Measurements from ENCODE around the gene TTLL11.

The TTLL11 gene

GRCh38 chr9:121883281-121884056 lies 209.6 kb downstream of the TTLL11 start:
- Histone ChIP-seq H3K4me1 (ENCODE audit: insufficient read depth, low read length) (peaks cover 25% of the 10 kb centered on the region; the same call in 1 of the 2 replicates), H3K9ac (ENCODE audit: low read depth, low read length) (no peak overlapping the region), H3K9me3 (ENCODE audit: insufficient read depth, low read depth, low read length) (no peaks in the 10 kb centered on the region), H3K27ac (ENCODE audit: low read depth, low read length) (no peak overlapping the region), H3K36me3 (ENCODE audit: insufficient read depth, low read length) (no peaks in the 10 kb centered on the region), H3K27me3 (ENCODE audit: insufficient read depth, low read length) (no peaks in the 10 kb centered on the region), H3K4me3 (ENCODE audit: low read length) (no peak overlapping the region; the same call in 1 of the 2 replicates)
- WGBS = 66% methylated on average over 8 of the region's 8 CpGs

DNA sequence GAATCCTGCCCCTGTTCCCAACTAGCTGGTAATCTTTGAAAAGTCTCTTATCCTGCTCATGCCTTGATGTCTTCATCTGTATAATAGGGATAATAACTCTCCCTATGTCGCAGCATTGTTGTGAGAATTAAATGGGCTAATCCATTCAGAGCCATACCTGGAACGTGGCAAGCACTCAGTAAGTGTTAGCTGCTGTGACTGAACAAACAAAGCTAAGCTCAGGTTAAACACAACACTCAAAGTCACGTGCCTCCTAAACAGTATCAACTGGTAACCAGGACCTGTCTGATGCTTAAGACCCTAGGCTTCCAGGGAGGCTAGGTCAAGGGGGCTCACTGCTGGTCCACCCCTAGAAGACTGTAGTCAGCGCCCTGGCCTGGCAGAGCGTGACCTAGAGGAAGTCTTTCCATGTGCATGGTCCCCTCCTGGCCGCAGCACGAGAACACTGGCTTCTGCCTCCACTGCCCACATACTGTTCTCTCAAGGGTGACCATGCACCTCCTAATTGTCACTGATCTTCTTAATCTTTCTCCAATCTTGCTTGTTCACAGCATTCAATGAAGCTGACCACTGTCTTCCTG lies 211.1 kb downstream of the TTLL11 start:
- Histone ChIP-seq H3K9ac (ENCODE audit: low read depth, low read length) (no peak overlapping the region), H3K36me3 (ENCODE audit: insufficient read depth, low read length) (no peaks in the 10 kb centered on the region), H3K4me3 (ENCODE audit: low read length) (no peak overlapping the region), H3K27me3 (ENCODE audit: insufficient read depth, low read length) (no peaks in the 10 kb centered on the region), H3K4me1 (ENCODE audit: insufficient read depth, low read length) (peaks cover 14% of the 10 kb centered on the region; the same call in 1 of the 2 replicates), H3K9me3 (ENCODE audit: insufficient read depth, low read depth, low read length) (no peaks in the 10 kb centered on the region), H3K27ac (ENCODE audit: low read depth, low read length) (no peak overlapping the region)
- 79% methylated on average over 7 of the region's 7 CpGs for WGBS

GRCh38 chr9:121880343-121880898 lies 212.7 kb downstream of the TTLL11 start:
- Histone ChIP-seq H3K9me3 (ENCODE audit: insufficient read depth, low read depth, low read length) (no peaks in the 10 kb centered on the region), H3K4me3 (ENCODE audit: low read length) (no peak overlapping the region), H3K27ac (ENCODE audit: low read depth, low read length) (no peak overlapping the region), H3K9ac (ENCODE audit: low read depth, low read length) (no peak overlapping the region), H3K27me3 (ENCODE audit: insufficient read depth, low read length) (no peaks in the 10 kb centered on the region), H3K36me3 (ENCODE audit: insufficient read depth, low read length) (no peaks in the 10 kb centered on the region), H3K4me1 (ENCODE audit: insufficient read depth, low read length) (peaks cover 14% of the 10 kb centered on the region; the same call in 1 of the 2 replicates)
- WGBS = 80% methylated on average over 8 of the region's 8 CpGs

DNA sequence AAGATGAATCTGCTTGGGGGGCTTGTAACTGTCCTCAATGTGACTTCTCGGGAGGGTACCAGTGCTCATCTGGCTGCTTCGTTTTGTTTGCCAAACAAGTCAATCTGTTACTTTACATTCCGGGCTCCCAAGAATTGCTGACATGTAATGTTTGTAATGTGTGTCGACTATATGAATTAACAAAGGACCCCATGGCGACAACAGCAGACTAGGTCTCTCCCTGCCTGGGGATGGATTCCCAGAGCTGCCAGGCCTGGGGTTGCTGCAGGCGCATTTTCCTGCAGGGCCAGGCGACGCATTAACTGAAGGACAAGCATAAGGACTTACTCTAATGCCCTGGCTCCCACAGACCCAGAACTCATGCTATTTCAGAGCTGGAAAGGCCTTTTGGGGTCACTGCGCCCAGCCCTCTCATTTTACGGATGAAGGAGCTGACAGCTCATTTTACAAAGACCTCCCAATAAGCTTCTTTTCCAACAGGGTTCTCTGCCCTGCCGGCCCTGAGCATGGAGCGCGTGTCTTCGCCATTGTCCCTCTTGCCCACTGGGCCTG lies 214.8 kb downstream of the TTLL11 start:
- Histone ChIP-seq H3K27ac (ENCODE audit: low read depth, low read length) (no peak overlapping the region), H3K4me3 (ENCODE audit: low read length) (no peak overlapping the region), H3K27me3 (ENCODE audit: insufficient read depth, low read length) (no peaks in the 10 kb centered on the region), H3K36me3 (ENCODE audit: insufficient read depth, low read length) (no peaks in the 10 kb centered on the region), H3K9ac (ENCODE audit: low read depth, low read length) (no peak overlapping the region), H3K9me3 (ENCODE audit: insufficient read depth, low read depth, low read length) (no peaks in the 10 kb centered on the region), H3K4me1 (ENCODE audit: insufficient read depth, low read length) (peaks cover under 1% of the 10 kb centered on the region; the same call in 1 of the 2 replicates)
- 85% methylated on average over 14 of the region's 14 CpGs for WGBS

GRCh38 chr9:121876658-121877271 lies 216.3 kb downstream of the TTLL11 start:
- no peak overlapping the region for H3K27ac ChIP-seq (ENCODE audit: low read depth, low read length)
- H3K36me3 ChIP-seq (ENCODE audit: insufficient read depth, low read length) = no peaks in the 10 kb centered on the region
- no peaks in the 10 kb centered on the region for H3K9me3 ChIP-seq (ENCODE audit: insufficient read depth, low read depth, low read length)
- H3K4me3 ChIP-seq (ENCODE audit: low read length) = no peak overlapping the region
- 92% methylated on average over 13 of the region's 13 CpGs for WGBS
- no peak overlapping the region for H3K9ac ChIP-seq (ENCODE audit: low read depth, low read length)
- H3K27me3 ChIP-seq (ENCODE audit: insufficient read depth, low read length) = no peaks in the 10 kb centered on the region
- H3K4me1 ChIP-seq (ENCODE audit: insufficient read depth, low read length) = no peaks in the 10 kb centered on the region

GRCh38 chr9:121876255-121876654 lies 216.9 kb downstream of the TTLL11 start:
- H3K4me3 ChIP-seq (ENCODE audit: low read length) = no peak overlapping the region
- no peaks in the 10 kb centered on the region for H3K36me3 ChIP-seq (ENCODE audit: insufficient read depth, low read length)
- no peaks in the 10 kb centered on the region for H3K27me3 ChIP-seq (ENCODE audit: insufficient read depth, low read length)
- H3K9ac ChIP-seq (ENCODE audit: low read depth, low read length) = no peak overlapping the region
- no peaks in the 10 kb centered on the region for H3K9me3 ChIP-seq (ENCODE audit: insufficient read depth, low read depth, low read length)
- WGBS = 95% methylated on average over 2 of the region's 2 CpGs
- no peak overlapping the region for H3K27ac ChIP-seq (ENCODE audit: low read depth, low read length)
- H3K4me1 ChIP-seq (ENCODE audit: insufficient read depth, low read length) = no peaks in the 10 kb centered on the region

GRCh38 chr9:121874524-121874923 lies 218.6 kb downstream of the TTLL11 start:
- 91% methylated on average over 6 of the region's 6 CpGs for WGBS
- no peaks in the 10 kb centered on the region for H3K27me3 ChIP-seq (ENCODE audit: insufficient read depth, low read length)
- no peak overlapping the region for H3K27ac ChIP-seq (ENCODE audit: low read depth, low read length)
- no peak overlapping the region for H3K9ac ChIP-seq (ENCODE audit: low read depth, low read length)
- no peak overlapping the region for H3K4me3 ChIP-seq (ENCODE audit: low read length)
- H3K4me1 ChIP-seq (ENCODE audit: insufficient read depth, low read length) = no peaks in the 10 kb centered on the region
- no peaks in the 10 kb centered on the region for H3K9me3 ChIP-seq (ENCODE audit: insufficient read depth, low read depth, low read length)
- H3K36me3 ChIP-seq (ENCODE audit: insufficient read depth, low read length) = no peaks in the 10 kb centered on the region

GRCh38 chr9:121871431-121872025 lies 221.6 kb downstream of the TTLL11 start:
- H3K9me3 ChIP-seq (ENCODE audit: insufficient read depth, low read depth, low read length) = no peaks in the 10 kb centered on the region
- no peaks in the 10 kb centered on the region for H3K36me3 ChIP-seq (ENCODE audit: insufficient read depth, low read length)
- H3K27ac ChIP-seq (ENCODE audit: low read depth, low read length) = no peak overlapping the region
- no peak overlapping the region for H3K9ac ChIP-seq (ENCODE audit: low read depth, low read length)
- no peaks in the 10 kb centered on the region for H3K4me1 ChIP-seq (ENCODE audit: insufficient read depth, low read length)
- no peaks in the 10 kb centered on the region for H3K27me3 ChIP-seq (ENCODE audit: insufficient read depth, low read length)
- WGBS = 81% methylated on average over 8 of the region's 8 CpGs
- H3K4me3 ChIP-seq (ENCODE audit: low read length) = no peak overlapping the region

DNA sequence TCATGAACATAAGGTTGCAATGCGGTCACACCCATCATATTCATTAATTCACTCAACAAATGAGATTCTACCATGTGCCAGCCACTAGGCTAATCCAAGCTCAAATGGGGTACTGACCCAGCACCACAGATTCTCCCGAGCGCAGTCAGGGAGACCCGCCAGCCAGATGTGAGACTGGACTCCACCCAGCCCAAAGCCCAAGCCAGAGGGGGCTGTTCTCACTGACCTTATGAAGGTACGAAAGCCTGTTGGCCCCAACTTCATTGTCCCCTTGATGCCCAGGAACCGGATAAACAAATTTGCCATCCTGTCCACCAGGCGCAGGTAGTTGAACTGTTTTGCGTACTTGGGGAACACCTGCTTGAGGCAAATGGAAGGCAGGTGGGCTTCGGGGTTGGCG lies 222.8 kb downstream of the TTLL11 start:
- Histone ChIP-seq H3K4me1 (ENCODE audit: insufficient read depth, low read length) (no peaks in the 10 kb centered on the region), H3K27me3 (ENCODE audit: insufficient read depth, low read length) (no peaks in the 10 kb centered on the region), H3K36me3 (ENCODE audit: insufficient read depth, low read length) (no peaks in the 10 kb centered on the region), H3K9ac (ENCODE audit: low read depth, low read length) (no peak overlapping the region), H3K4me3 (ENCODE audit: low read length) (no peak overlapping the region), H3K27ac (ENCODE audit: low read depth, low read length) (no peak overlapping the region), H3K9me3 (ENCODE audit: insufficient read depth, low read depth, low read length) (no peaks in the 10 kb centered on the region)
- 95% methylated on average over 10 of the region's 10 CpGs for WGBS

DNA sequence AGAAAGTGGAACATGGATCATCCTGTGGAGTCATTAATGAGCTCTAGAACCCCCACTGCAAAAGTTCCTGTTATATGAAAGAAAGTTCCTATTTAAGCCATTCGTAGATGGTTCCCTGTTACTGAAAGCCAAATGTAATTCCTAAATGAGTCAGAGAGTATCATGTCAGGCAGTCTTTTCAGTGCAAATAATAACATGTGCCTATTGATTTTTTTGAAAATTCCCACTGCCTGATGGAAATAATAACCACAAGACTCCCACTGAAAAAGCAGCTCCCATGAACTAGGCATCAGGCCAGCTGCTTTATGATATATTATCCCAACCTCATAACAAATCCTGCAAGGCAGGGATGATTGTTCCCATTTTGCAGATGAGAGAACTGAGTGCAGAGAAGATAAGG lies 224.5 kb downstream of the TTLL11 start:
- Histone ChIP-seq H3K4me1 (ENCODE audit: insufficient read depth, low read length) (peaks cover 3% of the 10 kb centered on the region), H3K9me3 (ENCODE audit: insufficient read depth, low read depth, low read length) (no peaks in the 10 kb centered on the region), H3K27ac (ENCODE audit: low read depth, low read length) (no peak overlapping the region), H3K4me3 (ENCODE audit: low read length) (no peak overlapping the region), H3K9ac (ENCODE audit: low read depth, low read length) (no peak overlapping the region), H3K27me3 (ENCODE audit: insufficient read depth, low read length) (no peaks in the 10 kb centered on the region), H3K36me3 (ENCODE audit: insufficient read depth, low read length) (no peaks in the 10 kb centered on the region)
- 88% methylated on average over 1 of the region's 1 CpG for WGBS

DNA sequence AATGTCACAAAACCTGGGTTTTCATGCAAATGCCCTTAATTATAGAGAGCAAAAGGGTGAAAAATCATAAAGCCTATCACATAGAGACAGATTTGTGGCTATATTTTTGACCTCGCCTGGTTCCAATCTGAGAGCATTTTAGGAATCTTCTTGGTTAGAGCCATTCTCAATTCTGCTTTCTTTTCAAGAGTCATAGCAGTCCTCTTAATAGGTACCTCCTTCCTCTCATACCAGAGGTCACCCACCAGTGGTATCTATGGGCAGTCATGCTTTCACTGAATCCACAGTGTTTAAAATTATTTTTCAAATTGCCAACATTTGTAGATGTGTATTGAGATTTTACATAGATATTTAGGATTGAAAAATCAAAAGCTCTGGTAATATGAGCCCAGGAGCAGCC lies 226.2 kb downstream of the TTLL11 start:
- Histone ChIP-seq H3K9ac (ENCODE audit: low read depth, low read length) (no peak overlapping the region), H3K4me3 (ENCODE audit: low read length) (no peak overlapping the region), H3K36me3 (ENCODE audit: insufficient read depth, low read length) (no peaks in the 10 kb centered on the region), H3K27ac (ENCODE audit: low read depth, low read length) (no peak overlapping the region), H3K4me1 (ENCODE audit: insufficient read depth, low read length) (peaks cover 17% of the 10 kb centered on the region), H3K9me3 (ENCODE audit: insufficient read depth, low read depth, low read length) (no peaks in the 10 kb centered on the region), H3K27me3 (ENCODE audit: insufficient read depth, low read length) (no peaks in the 10 kb centered on the region)
- 96% methylated on average over 1 of the region's 1 CpG for WGBS
